Lung (tissue), 12 donors: Measurements from ENCODE around the gene VARS2. TPM values are rescaled to one million over a fixed set of nuclear protein-coding genes. Genes with fewer than 3 reads are reported as not detected.
"Not testable (repeated sequence)": the region's sequence is repeated elsewhere in the genome, so short reads cannot be mapped to it uniquely, and the experiment has no call there.

Source experiments
- ATAC-seq: fragments of 200-7000 bp; cut with Tn5 transposase; one replicate; pipeline ENCODE4 v1.9.1; 2020; ENCODE audit warnings: moderate number of reproducible peaks; ENCODE audit not compliant: insufficient read depth, low FRiP score
- DNase-seq, 3 donors: peaks; one replicate each; pipeline ENCODE4 v3.0.0-alpha.2; 2013 to 2017
- H3K27ac ChIP-seq, 2 donors: one replicate each; pipeline ENCODE4 v1.5.1; 2013; ENCODE audit warnings: mild to moderate bottlenecking in 2 of 2, moderate library complexity in 2 of 2, control low read depth in 1 of 2, inconsistent platforms in 1 of 2, low read depth in 1 of 2, low read length in 1 of 2
- H3K27me3 ChIP-seq, 3 donors: one replicate each; pipeline ENCODE4 v1.5.1; 2013; ENCODE audit warnings: low read length in 2 of 3; ENCODE audit not compliant: control insufficient read depth in 3 of 3, insufficient read depth in 3 of 3
- H3K36me3 ChIP-seq, 4 donors: one replicate each; pipeline ENCODE4 v1.5.1; 2013; ENCODE audit warnings: low read length in 4 of 4, mild to moderate bottlenecking in 1 of 4, moderate library complexity in 1 of 4; ENCODE audit not compliant: control insufficient read depth in 4 of 4, insufficient read depth in 4 of 4
- H3K4me1 ChIP-seq, 5 donors: one replicate each; pipeline ENCODE4 v1.5.1; 2013; ENCODE audit warnings: low read length in 5 of 5, mild to moderate bottlenecking in 2 of 5, moderate library complexity in 1 of 5; ENCODE audit not compliant: control insufficient read depth in 5 of 5, insufficient read depth in 5 of 5
- H3K4me3 ChIP-seq: one replicate; pipeline ENCODE4 v1.5.1; 2013; ENCODE audit warnings: mild to moderate bottlenecking, control low read depth, moderate library complexity
- H3K9ac ChIP-seq, 2 donors: one replicate each; pipeline ENCODE4 v1.5.1; 2013; ENCODE audit warnings: low read length in 2 of 2, control low read depth in 1 of 2; ENCODE audit not compliant: insufficient read depth in 1 of 2
- H3K9me3 ChIP-seq, 4 donors: one replicate each; pipeline ENCODE4 v1.5.1; 2013; ENCODE audit warnings: low read length in 3 of 4, mild to moderate bottlenecking in 1 of 4, moderate library complexity in 1 of 4; ENCODE audit not compliant: control insufficient read depth in 4 of 4, insufficient read depth in 3 of 4
- WGBS, 2 donors: extraction: QIAGEN DNeasy Blood & Tissue Kit; methylation state at CpG; one replicate each; pipeline ENCODE4 v1.1.7; 2013; 5-methylcytosine and 5-hydroxymethylcytosine counted together
- polyA plus RNA-seq, 2 donors: library from polyadenylated mRNA; stranded (reverse); fragments of 200-250 nt; gene quantifications; one replicate each; pipeline ENCODE4 v1.2.1, GENCODE V29; 2013
- total RNA-seq, 2 donors: library from RNA; depleted of rRNA in 1 of 2; stranded (reverse); fragments of >200 nt in 1 of 2; gene quantifications; one replicate each; pipeline ENCODE4 v1.2.1, GENCODE V29; 2014 to 2021
- TF ChIP-seq, protein P1 (sequence below): IDR thresholded peaks from 2 replicates; pipeline ENCODE4 v1.5.1; 2012; ENCODE audit warnings: mild to moderate bottlenecking; ENCODE audit errors: control extremely low read depth, extremely low read depth
- donor health status: control.
- donor health status: control.
- donor health status: Bipolar disorder and iron deficiency.
- donor health status: healthy.
- donor health status: DM: yes; HTN: yes; CAD: no.

Gene VARS2
- total and polyA plus RNA-seq, 4 donors: 17.4 to 38.4 (median 25.5) TPM

DNA sequence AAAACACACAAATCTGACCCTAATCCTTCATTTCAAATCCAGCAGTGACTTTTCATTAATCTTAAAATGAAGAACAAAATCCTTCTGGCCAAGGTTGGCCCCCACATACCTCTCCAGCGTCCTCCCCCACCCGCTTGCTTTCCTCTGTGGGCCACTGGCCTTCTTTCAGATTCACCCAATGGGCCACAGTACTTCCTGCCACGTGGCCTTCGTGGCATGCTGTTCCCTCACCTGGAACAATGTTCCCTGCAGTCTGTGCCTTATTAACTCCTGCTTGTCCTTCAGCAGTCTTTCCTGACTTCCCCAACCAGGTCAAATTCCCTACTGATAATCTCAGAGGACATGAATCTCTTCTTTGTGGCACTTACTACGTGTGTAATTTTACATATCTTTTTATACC, 11.3 kb upstream of the VARS2 start:
- Histone ChIP-seq H3K27ac (no peak overlapping the region), H3K4me1 (no peaks in the 10 kb centered on the region), H3K9me3 (no peaks in the 10 kb centered on the region), H3K36me3 (peaks cover 0 to 7% (median 3%) of the 10 kb centered on the region in 4 donors), H3K9ac (no peak overlapping the region), H3K4me3 (no peak overlapping the region), H3K27me3 (no peaks in the 10 kb centered on the region)
- ATAC-seq (no peak), DNase-seq (no peak)
- TF ChIP-seq, protein P1, sequence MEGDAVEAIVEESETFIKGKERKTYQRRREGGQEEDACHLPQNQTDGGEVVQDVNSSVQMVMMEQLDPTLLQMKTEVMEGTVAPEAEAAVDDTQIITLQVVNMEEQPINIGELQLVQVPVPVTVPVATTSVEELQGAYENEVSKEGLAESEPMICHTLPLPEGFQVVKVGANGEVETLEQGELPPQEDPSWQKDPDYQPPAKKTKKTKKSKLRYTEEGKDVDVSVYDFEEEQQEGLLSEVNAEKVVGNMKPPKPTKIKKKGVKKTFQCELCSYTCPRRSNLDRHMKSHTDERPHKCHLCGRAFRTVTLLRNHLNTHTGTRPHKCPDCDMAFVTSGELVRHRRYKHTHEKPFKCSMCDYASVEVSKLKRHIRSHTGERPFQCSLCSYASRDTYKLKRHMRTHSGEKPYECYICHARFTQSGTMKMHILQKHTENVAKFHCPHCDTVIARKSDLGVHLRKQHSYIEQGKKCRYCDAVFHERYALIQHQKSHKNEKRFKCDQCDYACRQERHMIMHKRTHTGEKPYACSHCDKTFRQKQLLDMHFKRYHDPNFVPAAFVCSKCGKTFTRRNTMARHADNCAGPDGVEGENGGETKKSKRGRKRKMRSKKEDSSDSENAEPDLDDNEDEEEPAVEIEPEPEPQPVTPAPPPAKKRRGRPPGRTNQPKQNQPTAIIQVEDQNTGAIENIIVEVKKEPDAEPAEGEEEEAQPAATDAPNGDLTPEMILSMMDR: no peak
- 47 to 56% methylated on average over 5 of the region's 5 CpGs for WGBS, 2 donors

DNA sequence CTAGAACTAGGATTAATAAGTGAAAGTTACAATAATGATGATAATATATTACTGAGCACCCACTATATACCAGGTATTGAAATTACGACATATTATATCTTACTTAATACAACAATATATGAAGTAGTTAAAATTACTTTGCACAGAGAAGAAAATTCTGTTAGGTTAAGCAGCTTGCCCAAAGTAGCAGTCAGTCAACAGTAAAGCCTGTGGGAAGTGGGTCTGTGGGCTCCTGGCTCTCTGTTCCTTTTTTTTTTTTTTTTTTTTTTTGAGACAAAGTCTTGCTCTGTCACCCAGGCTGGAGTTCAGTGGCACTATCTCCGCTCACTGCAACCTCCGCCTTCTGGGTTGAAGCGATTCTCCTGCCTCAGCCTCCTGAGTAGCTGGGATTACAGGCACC, 10.8 kb upstream of the VARS2 start:
- Histone ChIP-seq H3K36me3 (peaks cover 0 to 4% (median under 1%) of the 10 kb centered on the region in 4 donors), H3K27ac (no peak overlapping the region)
- 88 to 98% methylated on average over 4 of the region's 4 CpGs for WGBS, 2 donors

DNA sequence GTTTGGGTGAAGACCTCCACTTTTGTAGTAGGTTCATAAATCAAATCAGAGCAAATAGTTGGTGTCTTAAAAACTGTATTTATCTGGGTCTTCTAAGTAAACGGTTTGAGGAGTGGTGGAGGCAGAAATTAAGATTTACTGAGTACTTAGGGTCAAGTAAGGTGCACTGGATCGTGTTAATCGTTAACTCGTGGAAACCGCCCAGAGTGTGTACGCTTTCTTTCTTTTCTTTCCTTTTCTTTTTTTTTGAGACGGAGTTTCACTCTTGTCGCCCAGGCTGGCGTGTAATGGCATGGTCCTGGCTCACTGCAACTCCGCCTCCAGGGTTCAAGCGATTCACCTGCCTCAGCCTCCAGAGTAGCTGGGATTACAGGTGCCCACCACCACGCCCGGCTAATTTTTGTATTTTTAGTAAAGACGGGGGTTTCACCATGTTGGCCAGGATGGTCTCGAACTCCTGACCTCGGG, 6.7 kb upstream of the VARS2 start:
- not testable (repeated sequence) for H3K9ac ChIP-seq, ATAC-seq, H3K27ac ChIP-seq, H3K9me3 ChIP-seq, H3K27me3 ChIP-seq
- Histone ChIP-seq H3K4me3 (peak overlapping the region; percentile 39), H3K36me3 (peaks cover 0 to 17% (median 8%) of the 10 kb centered on the region in 4 donors), H3K4me1 (peaks cover 0 to 10% (median 7%) of the 10 kb centered on the region in 5 donors)
- 40 to 53% methylated on average over 16 of the region's 16 CpGs for WGBS, 2 donors
- peak in 1 of 3 donors; percentile 37 for DNase-seq

More for the DNA sequence above, 10.8 kb upstream of the VARS2 start:
- H3K9me3 ChIP-seq: no peaks in the 10 kb centered on the region
- H3K9ac ChIP-seq: no peak overlapping the region
- TF ChIP-seq, protein P1: no peak
- no peak overlapping the region for H3K4me3 ChIP-seq
- DNase-seq (no peak), ATAC-seq (no peak)
- H3K27me3 ChIP-seq: no peaks in the 10 kb centered on the region
- no peaks in the 10 kb centered on the region for H3K4me1 ChIP-seq

DNA sequence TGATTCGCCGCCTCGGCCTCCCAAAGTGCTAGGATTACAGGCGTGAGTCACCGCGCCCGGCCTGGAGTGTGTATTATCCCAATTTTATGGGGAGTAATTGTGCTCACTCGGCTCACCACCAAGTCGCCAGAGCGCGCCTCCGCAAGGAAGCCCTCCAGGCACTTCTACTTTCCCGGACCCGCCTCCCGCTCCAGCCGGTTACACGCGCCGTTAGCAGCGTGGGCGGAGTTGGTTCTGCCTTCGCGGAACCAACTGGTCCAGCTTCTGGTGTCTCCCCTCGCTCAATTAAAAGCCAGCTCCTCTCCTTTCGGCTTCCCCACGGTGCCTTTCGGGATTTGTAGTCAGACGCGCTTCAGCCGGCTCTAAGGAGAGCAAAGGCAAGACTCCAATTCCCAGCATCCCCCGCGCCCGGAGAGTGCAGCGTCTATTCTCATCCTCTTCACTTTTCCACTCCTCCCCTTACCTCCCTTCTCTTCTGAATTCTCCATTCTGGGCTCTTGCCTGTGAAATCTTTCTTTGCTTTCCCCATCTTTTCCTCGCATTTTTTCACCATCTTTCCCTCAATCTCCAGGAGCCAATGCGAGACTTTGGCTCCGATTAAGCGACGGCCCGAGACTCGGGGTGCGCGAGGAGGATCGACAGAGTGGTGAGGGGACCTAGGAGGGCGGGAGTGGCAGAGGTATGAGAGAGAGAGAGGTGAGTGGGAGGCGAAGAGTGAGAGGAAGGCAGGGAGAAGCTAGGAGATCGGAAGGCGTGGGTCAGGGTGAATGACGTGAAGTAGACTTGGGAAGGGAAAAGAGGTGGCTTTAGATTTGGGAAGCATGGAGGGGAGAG, 6.1 kb upstream of the VARS2 start, which contains the start of gene GTF2H4:
Gene GTF2H4, plus strand, starts transcription at position 450 of the 834 bp plus-strand sequence.
- DNase-seq (peak; percentile 97 to 99 (median 99)), ATAC-seq (peak; percentile 96)
- Histone ChIP-seq H3K27ac (peak within 1 kb of the TSS in 1 of 2 donors; percentile 47), H3K9ac (peak within 1 kb of the TSS in 1 of 2 donors; percentile 89), H3K4me1 (peaks cover 0 to 10% (median 7%) of the 10 kb centered on the region in 5 donors), H3K36me3 (peaks cover 0 to 17% (median 8%) of the 10 kb centered on the region in 4 donors), H3K27me3 (no peaks in the 10 kb centered on the region), H3K4me3 (peak within 1 kb of the TSS; percentile 43), H3K9me3 (no peaks in the 10 kb centered on the region)
- WGBS, 2 donors: 1% methylated on average over 49 of the region's 49 CpGs
- TF ChIP-seq, protein P1: no peak
